Measurements from ENCODE around the gene C15orf39.

Gene C15orf39

GRCh38 chr15:75228787-75229186 lies 27.1 kb downstream of the C15orf39 start:
- Histone ChIP-seq H3K4me3 (replicated peaks; ENCODE audit: insufficient read depth, low read length) (no peak overlapping the region), H3K27ac (replicated peaks) (no peak overlapping the region), H3K27me3 (ENCODE audit: insufficient read depth, poor library complexity, severe bottlenecking) (peaks cover 3% of the 10 kb centered on the region)
- TF ChIP-seq, protein P1, sequence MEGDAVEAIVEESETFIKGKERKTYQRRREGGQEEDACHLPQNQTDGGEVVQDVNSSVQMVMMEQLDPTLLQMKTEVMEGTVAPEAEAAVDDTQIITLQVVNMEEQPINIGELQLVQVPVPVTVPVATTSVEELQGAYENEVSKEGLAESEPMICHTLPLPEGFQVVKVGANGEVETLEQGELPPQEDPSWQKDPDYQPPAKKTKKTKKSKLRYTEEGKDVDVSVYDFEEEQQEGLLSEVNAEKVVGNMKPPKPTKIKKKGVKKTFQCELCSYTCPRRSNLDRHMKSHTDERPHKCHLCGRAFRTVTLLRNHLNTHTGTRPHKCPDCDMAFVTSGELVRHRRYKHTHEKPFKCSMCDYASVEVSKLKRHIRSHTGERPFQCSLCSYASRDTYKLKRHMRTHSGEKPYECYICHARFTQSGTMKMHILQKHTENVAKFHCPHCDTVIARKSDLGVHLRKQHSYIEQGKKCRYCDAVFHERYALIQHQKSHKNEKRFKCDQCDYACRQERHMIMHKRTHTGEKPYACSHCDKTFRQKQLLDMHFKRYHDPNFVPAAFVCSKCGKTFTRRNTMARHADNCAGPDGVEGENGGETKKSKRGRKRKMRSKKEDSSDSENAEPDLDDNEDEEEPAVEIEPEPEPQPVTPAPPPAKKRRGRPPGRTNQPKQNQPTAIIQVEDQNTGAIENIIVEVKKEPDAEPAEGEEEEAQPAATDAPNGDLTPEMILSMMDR (IDR thresholded peaks at IDR 0.05; ENCODE audit: insufficient read depth, low read length), result no peak
- no peak for DNase-seq (ENCODE audit: low read depth in 1 of 2, low spot score in 1 of 2)

- TF ChIP-seq POLR2AphosphoS5 (IDR thresholded peaks at IDR 0.05; ENCODE audit: low read depth) (no peak), SPI1 (IDR thresholded peaks at IDR 0.05; ENCODE audit: borderline replicate concordance, low read depth) (no peak), GABPA (IDR thresholded peaks at IDR 0.05; ENCODE audit: low read depth) (no peak)
- TF ChIP-seq, protein P1 (IDR thresholded peaks at IDR 0.05; ENCODE audit: insufficient read depth, low read length), result no peak
- TF ChIP-seq, protein P2, sequence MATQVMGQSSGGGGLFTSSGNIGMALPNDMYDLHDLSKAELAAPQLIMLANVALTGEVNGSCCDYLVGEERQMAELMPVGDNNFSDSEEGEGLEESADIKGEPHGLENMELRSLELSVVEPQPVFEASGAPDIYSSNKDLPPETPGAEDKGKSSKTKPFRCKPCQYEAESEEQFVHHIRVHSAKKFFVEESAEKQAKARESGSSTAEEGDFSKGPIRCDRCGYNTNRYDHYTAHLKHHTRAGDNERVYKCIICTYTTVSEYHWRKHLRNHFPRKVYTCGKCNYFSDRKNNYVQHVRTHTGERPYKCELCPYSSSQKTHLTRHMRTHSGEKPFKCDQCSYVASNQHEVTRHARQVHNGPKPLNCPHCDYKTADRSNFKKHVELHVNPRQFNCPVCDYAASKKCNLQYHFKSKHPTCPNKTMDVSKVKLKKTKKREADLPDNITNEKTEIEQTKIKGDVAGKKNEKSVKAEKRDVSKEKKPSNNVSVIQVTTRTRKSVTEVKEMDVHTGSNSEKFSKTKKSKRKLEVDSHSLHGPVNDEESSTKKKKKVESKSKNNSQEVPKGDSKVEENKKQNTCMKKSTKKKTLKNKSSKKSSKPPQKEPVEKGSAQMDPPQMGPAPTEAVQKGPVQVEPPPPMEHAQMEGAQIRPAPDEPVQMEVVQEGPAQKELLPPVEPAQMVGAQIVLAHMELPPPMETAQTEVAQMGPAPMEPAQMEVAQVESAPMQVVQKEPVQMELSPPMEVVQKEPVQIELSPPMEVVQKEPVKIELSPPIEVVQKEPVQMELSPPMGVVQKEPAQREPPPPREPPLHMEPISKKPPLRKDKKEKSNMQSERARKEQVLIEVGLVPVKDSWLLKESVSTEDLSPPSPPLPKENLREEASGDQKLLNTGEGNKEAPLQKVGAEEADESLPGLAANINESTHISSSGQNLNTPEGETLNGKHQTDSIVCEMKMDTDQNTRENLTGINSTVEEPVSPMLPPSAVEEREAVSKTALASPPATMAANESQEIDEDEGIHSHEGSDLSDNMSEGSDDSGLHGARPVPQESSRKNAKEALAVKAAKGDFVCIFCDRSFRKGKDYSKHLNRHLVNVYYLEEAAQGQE (IDR thresholded peaks at IDR 0.05; ENCODE audit: insufficient replicate concordance, low read depth), result no peak
- no peak overlapping the region for H3K4me3 ChIP-seq (replicated peaks; ENCODE audit: insufficient read depth, low read length)
- peaks cover 3% of the 10 kb centered on the region for H3K27me3 ChIP-seq (ENCODE audit: insufficient read depth, poor library complexity, severe bottlenecking)
- no peak for DNase-seq (ENCODE audit: low read depth in 1 of 2, low spot score in 1 of 2)
- H3K27ac ChIP-seq (replicated peaks), result no peak overlapping the region
These were observed 27.7 kb downstream of the C15orf39 start for GRCh38 chr15:75229191-75230015.

DNA sequence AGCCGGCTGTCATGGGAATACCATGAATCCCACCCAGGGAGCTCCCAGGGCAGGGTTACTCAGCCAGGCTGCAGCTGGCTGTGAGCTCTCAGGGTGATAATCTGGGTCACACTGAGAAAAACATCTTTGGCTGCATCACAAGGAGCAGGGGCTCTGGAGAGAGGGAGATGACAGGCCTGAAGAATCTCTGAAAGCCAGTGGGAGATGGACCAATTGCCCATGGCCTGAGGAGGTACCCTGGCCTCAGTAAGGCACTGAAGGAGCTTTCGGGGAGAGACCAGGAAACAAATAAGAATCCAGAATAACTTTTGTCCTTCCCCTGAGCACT lies 28.3 kb downstream of the C15orf39 start:
- TF ChIP-seq, protein P1 (IDR thresholded peaks at IDR 0.05; ENCODE audit: insufficient read depth, low read length), result no peak
- TF ChIP-seq GABPA (IDR thresholded peaks at IDR 0.05; ENCODE audit: low read depth) (no peak), SPI1 (IDR thresholded peaks at IDR 0.05; ENCODE audit: borderline replicate concordance, low read depth) (no peak), POLR2AphosphoS5 (IDR thresholded peaks at IDR 0.05; ENCODE audit: low read depth) (no peak)
- TF ChIP-seq, protein P2 (IDR thresholded peaks at IDR 0.05; ENCODE audit: insufficient replicate concordance, low read depth), result no peak
- no peak overlapping the region for H3K4me3 ChIP-seq (replicated peaks; ENCODE audit: insufficient read depth, low read length)

More for the DNA sequence above, 28.3 kb downstream of the C15orf39 start:
- Histone ChIP-seq H3K27ac (replicated peaks) (no peak overlapping the region), H3K27me3 (ENCODE audit: insufficient read depth, poor library complexity, severe bottlenecking) (peaks cover 3% of the 10 kb centered on the region)
- no peak for DNase-seq (ENCODE audit: low read depth in 1 of 2, low spot score in 1 of 2)

Data from HL-60 (cell line).